GM23338 (cell line): Measurements from ENCODE around the gene RTL1. TPM values are rescaled to one million over a fixed set of nuclear protein-coding genes. Genes with fewer than 3 reads are reported as not detected.

ENCODE experiments used
- ATAC-seq: fragments of 200-7000 bp; cut with Tn5 transposase; 3 replicates; pipeline ENCODE4 v1.9.1; 2020
- DNase-seq: peaks from one replicate; pipeline ENCODE4 v3.0.0-alpha.2; 2015; ENCODE audit warnings: low spot score
- H2AFZ ChIP-seq: fragments of 200-600 bp; sonication (generic); 2 replicates; pipeline ENCODE4 v1.8.0; 2016; ENCODE audit warnings: antibody characterized with exemption, mild to moderate bottlenecking, moderate library complexity
- H3F3A ChIP-seq: fragments of 200-600 bp; sonication (generic); replicated peaks from 2 replicates; pipeline ENCODE4 v1.8.0; 2017; ENCODE audit warnings: antibody characterized with exemption, mixed run types, low read depth
- H3K27ac ChIP-seq: fragments of 200-600 bp; sonication (generic); 2 replicates; pipeline ENCODE4 v1.6.1; 2016; ENCODE audit warnings: low read depth
- H3K27me3 ChIP-seq: fragments of 200-600 bp; sonication (generic); 2 replicates; pipeline ENCODE4 v1.8.0; 2016; ENCODE audit warnings: mild to moderate bottlenecking, mixed run types, moderate library complexity; ENCODE audit not compliant: insufficient read depth
- H3K36me3 ChIP-seq: fragments of 200-600 bp; sonication (generic); 2 replicates; pipeline ENCODE4 v1.8.0; 2016; ENCODE audit warnings: mild to moderate bottlenecking; ENCODE audit not compliant: insufficient read depth
- H3K4me1 ChIP-seq: fragments of 200-600 bp; sonication (generic); 2 replicates; pipeline ENCODE4 v1.8.0; 2016; ENCODE audit warnings: mild to moderate bottlenecking, moderate library complexity; ENCODE audit not compliant: insufficient read depth
- H3K4me2 ChIP-seq: fragments of 200-600 bp; sonication (generic); 2 replicates; pipeline ENCODE4 v1.7.1; 2017; ENCODE audit warnings: mixed run types
- H3K4me3 ChIP-seq: fragments of 200-600 bp; sonication (generic); 2 replicates; pipeline ENCODE4 v1.6.1; 2016; ENCODE audit warnings: mixed run types
- H3K79me2 ChIP-seq: fragments of 200-600 bp; sonication (generic); replicated peaks from 2 replicates; pipeline ENCODE4 v1.8.0; 2017; ENCODE audit warnings: mild to moderate bottlenecking; ENCODE audit not compliant: insufficient read depth
- H3K9me2 ChIP-seq: fragments of 200-600 bp; sonication (generic); 2 replicates; pipeline ENCODE4 v1.8.0; 2017; ENCODE audit not compliant: insufficient read depth
- H4K20me1 ChIP-seq: fragments of 200-600 bp; sonication (generic); replicated peaks from 2 replicates; pipeline ENCODE4 v1.8.0; 2017; ENCODE audit warnings: mild to moderate bottlenecking; ENCODE audit not compliant: insufficient read depth
- H3K27ac Mint-ChIP-seq: 2 replicates; pipeline ENCODE4 v1.8.0; 2020; ENCODE audit warnings: inconsistent platforms, mild to moderate bottlenecking, moderate library complexity, mixed read lengths
- H3K27me3 Mint-ChIP-seq: 3 replicates; pipeline ENCODE4 v1.8.0; 2022; ENCODE audit warnings: low read depth, mild to moderate bottlenecking, moderate library complexity, mixed read lengths, inconsistent platforms; ENCODE audit not compliant: insufficient read depth, poor library complexity
- H3K36me3 Mint-ChIP-seq: 3 replicates; pipeline ENCODE4 v1.8.0; 2021; ENCODE audit warnings: low read depth, mild to moderate bottlenecking, inconsistent platforms, moderate library complexity, mixed read lengths
- H3K4me1 Mint-ChIP-seq: 3 replicates; pipeline ENCODE4 v1.8.0; 2020; ENCODE audit warnings: mild to moderate bottlenecking, inconsistent platforms, mixed read lengths
- H3K4me3 Mint-ChIP-seq: 3 replicates; pipeline ENCODE4 v1.8.0; 2021; ENCODE audit warnings: moderate library complexity, mild to moderate bottlenecking, inconsistent platforms, mixed read lengths
- H3K9me3 Mint-ChIP-seq: 3 replicates; pipeline ENCODE4 v1.8.0; 2020; ENCODE audit warnings: moderate library complexity, mild to moderate bottlenecking, inconsistent platforms, mixed read lengths
- CREB1 ChIP-seq: fragments of 250-450 bp; sonication (Bioruptor Pico); IDR thresholded peaks from 2 replicates; pipeline ENCODE4 v1.5.0; 2020; ENCODE audit warnings: low read depth, mild to moderate bottlenecking, moderate library complexity
- EZH2 ChIP-seq: fragments of 200-600 bp; sonication (generic); IDR thresholded peaks from one replicate; pipeline ENCODE4 v1.8.0; 2017; ENCODE audit warnings: antibody characterized with exemption, mild to moderate bottlenecking, low read depth; ENCODE audit not compliant: unreplicated experiment
- EZH2phosphoT487 ChIP-seq: fragments of 200-600 bp; sonication (generic); IDR thresholded peaks from one replicate; pipeline ENCODE4 v1.8.1; 2018; ENCODE audit warnings: antibody characterized with exemption; ENCODE audit not compliant: unreplicated experiment
- JUNB ChIP-seq: IDR thresholded peaks from one replicate; pipeline ENCODE4 v1.6.1; 2016; ENCODE audit warnings: antibody characterized with exemption; ENCODE audit not compliant: unreplicated experiment
- NANOG ChIP-seq: IDR thresholded peaks from 2 replicates; pipeline ENCODE4 v1.6.1; 2016; ENCODE audit warnings: antibody characterized with exemption, borderline replicate concordance
- POLR2AphosphoS5 ChIP-seq: IDR thresholded peaks from 2 replicates; pipeline ENCODE4 v1.6.1; 2016; ENCODE audit warnings: antibody characterized with exemption, low read depth
- STAT1 ChIP-seq: IDR thresholded peaks from one replicate; pipeline ENCODE4 v1.6.1; 2016; ENCODE audit warnings: antibody characterized with exemption; ENCODE audit not compliant: unreplicated experiment
- ZNF114 ChIP-seq: fragments of 250-450 bp; sonication (Bioruptor Pico); IDR thresholded peaks from 2 replicates; pipeline ENCODE4 v1.5.0; 2020; ENCODE audit warnings: mild to moderate bottlenecking, moderate library complexity
- ZNF331 ChIP-seq: fragments of 250-450 bp; sonication (Bioruptor Pico); IDR thresholded peaks from 2 replicates; pipeline ENCODE4 v1.5.0; 2020; ENCODE audit warnings: low read depth, mild to moderate bottlenecking, moderate library complexity
- polyA plus RNA-seq: library from polyadenylated mRNA; unstranded; fragments of >200 nt; fragmentation: Nextera tagmentation; extraction: Ambion mirVana; gene quantifications from 2 replicates; pipeline ENCODE4 v1.2.1, GENCODE V29; 2016
- total RNA-seq: library from RNA; depleted of rRNA; stranded (reverse); fragments of >200 nt; shearing (Covaris generic); gene quantifications from 2 replicates; pipeline ENCODE4 v1.2.3, GENCODE V29; 2014
- TF ChIP-seq, protein P1 (sequence below): IDR thresholded peaks from 2 replicates; pipeline ENCODE4 v1.6.1; 2016; ENCODE audit warnings: antibody characterized with exemption
- TF ChIP-seq, protein P2 (sequence below): IDR thresholded peaks from one replicate; pipeline ENCODE4 v1.6.1; 2018; ENCODE audit warnings: antibody characterized with exemption; ENCODE audit not compliant: unreplicated experiment

The RTL1 gene
- total and polyA plus RNA-seq, 2 experiments from 2014 or later = not detected

DNA sequence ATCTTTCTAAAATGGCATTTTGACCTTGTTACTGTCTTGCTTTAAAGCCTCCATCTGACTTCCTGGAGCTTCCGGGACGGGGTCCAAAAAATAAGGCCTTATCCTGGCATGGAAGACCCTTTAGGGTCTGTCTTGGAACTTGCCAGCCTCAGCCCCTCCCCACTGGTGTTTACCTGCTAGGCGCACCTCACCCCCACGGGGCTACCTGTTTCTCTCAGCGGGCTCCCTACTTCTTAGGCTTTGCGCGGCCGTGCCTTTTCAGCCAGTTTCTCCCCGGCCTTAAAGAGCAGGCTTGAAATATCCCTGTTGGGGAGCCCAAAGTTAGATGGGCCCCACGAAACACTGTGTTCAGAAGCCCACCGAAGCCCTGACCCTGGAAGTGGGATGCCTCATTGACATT, 5.1 kb downstream of the RTL1 start (continued):
- TF ChIP-seq, protein P1, sequence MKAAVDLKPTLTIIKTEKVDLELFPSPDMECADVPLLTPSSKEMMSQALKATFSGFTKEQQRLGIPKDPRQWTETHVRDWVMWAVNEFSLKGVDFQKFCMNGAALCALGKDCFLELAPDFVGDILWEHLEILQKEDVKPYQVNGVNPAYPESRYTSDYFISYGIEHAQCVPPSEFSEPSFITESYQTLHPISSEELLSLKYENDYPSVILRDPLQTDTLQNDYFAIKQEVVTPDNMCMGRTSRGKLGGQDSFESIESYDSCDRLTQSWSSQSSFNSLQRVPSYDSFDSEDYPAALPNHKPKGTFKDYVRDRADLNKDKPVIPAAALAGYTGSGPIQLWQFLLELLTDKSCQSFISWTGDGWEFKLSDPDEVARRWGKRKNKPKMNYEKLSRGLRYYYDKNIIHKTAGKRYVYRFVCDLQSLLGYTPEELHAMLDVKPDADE = no peak
- no peak for TF ChIP-seq JUNB
- TF ChIP-seq CREB1 = no peak
- TF ChIP-seq STAT1 = no peak
- TF ChIP-seq EZH2phosphoT487 = no peak
- no peak for TF ChIP-seq ZNF331 (CRISPR knock-in tag)

DNA sequence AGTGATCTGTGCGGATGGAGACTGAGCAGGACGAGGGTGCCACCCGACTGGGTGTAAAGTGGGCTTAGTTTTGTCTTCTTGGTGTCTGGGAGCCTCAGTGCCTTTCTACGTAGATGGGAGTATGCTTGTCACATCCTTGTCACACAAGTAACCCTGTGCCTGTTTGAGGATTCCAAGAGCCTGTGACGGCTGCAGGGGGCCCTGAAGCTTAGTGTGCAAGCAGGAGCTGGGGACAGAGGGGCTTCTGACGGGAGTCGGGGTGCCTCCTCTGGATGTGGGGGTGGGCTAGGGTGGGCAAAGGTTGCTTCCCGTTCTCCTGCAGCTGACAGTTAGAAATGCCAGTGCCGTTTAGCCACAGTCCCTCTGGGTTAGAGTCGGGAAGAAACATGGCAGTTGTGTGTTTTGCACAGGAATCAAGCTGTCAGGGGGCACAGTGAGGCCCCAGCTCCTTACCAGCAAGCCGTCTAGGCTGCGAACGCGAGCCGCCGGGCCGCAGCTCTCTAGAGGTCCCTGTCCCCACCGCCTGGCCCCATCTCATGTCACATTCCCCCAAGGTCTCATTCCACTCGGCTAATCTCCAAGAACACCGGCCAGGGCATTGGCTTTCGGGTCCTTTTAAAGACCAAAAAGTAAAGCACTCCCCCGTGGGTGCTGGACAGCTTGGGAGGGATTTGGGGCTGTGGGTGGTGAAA, 7.0 kb downstream of the RTL1 start:
- Mint-ChIP-seq H3K4me3 (no peak overlapping the region), H3K27me3 (peaks cover 21% of the 10 kb centered on the region), H3K4me1 (peaks cover 38% of the 10 kb centered on the region), H3K9me3 (peaks cover 3% of the 10 kb centered on the region; the same call in 1 of the 3 replicates), H3K36me3 (peaks cover 2% of the 10 kb centered on the region; the same call in 2 of the 3 replicates), H3K27ac (no peak overlapping the region)
- no peaks in the 10 kb centered on the region for H3K9me2 ChIP-seq
- no peak overlapping the region for H3K4me3 ChIP-seq
- no peak for TF ChIP-seq NANOG
- no peak for TF ChIP-seq POLR2AphosphoS5
- no peak for TF ChIP-seq ZNF114 (CRISPR knock-in tag)
- no peak for TF ChIP-seq EZH2
- H3K27me3 ChIP-seq = peaks cover 12% of the 10 kb centered on the region
- no peaks in the 10 kb centered on the region for H3F3A ChIP-seq
- H3K4me1 ChIP-seq = peaks cover 29% of the 10 kb centered on the region
- no peaks in the 10 kb centered on the region for H4K20me1 ChIP-seq
- no peak overlapping the region for H3K27ac ChIP-seq
- H3K79me2 ChIP-seq = no peaks in the 10 kb centered on the region
- DNase-seq = no peak
- H3K4me2 ChIP-seq = no peak overlapping the region
- no peaks in the 10 kb centered on the region for H3K36me3 ChIP-seq
- no peak for ATAC-seq
- H2AFZ ChIP-seq = peak overlapping the region; percentile 43; the same call in 1 of the 2 replicates

DNA sequence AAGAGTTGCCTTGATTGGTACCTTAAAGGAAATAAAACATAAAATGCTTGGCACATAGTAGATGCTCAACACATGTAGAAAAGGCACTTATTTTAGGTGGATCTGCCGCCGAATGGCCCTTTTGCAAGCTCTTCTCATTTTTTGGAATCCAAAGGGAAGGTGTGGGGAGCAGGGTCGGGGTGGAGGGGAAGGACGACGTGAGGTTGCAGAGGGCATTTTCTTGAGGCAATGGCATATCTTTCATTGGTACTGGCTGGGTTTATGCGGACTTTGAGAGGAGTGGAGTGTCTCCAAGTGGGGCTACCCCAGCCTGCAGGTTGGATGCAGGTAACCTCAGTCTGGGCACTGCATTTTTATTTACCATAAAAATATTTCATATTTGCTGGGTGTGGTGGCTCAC, 8.1 kb downstream of the RTL1 start:
- H3K36me3 Mint-ChIP-seq = no peaks in the 10 kb centered on the region
- no peaks in the 10 kb centered on the region for H4K20me1 ChIP-seq
- H3F3A ChIP-seq = no peaks in the 10 kb centered on the region
- H3K4me3 Mint-ChIP-seq = no peak overlapping the region
- H3K79me2 ChIP-seq = no peaks in the 10 kb centered on the region
- H3K27me3 ChIP-seq = peaks cover 12% of the 10 kb centered on the region
- H3K27ac ChIP-seq = no peak overlapping the region
- no peaks in the 10 kb centered on the region for H3K9me3 Mint-ChIP-seq
- DNase-seq (no peak), ATAC-seq (no peak)
- no peak overlapping the region for H3K27ac Mint-ChIP-seq
- H3K4me2 ChIP-seq = no peak overlapping the region
- peaks cover 31% of the 10 kb centered on the region for H3K4me1 Mint-ChIP-seq
- H3K27me3 Mint-ChIP-seq = peaks cover 14% of the 10 kb centered on the region
- no peaks in the 10 kb centered on the region for H3K9me2 ChIP-seq
- H2AFZ ChIP-seq = no peak overlapping the region
- peaks cover 26% of the 10 kb centered on the region for H3K4me1 ChIP-seq
- no peak overlapping the region for H3K4me3 ChIP-seq
- H3K36me3 ChIP-seq = no peaks in the 10 kb centered on the region
- TF ChIP-seq, protein P2, sequence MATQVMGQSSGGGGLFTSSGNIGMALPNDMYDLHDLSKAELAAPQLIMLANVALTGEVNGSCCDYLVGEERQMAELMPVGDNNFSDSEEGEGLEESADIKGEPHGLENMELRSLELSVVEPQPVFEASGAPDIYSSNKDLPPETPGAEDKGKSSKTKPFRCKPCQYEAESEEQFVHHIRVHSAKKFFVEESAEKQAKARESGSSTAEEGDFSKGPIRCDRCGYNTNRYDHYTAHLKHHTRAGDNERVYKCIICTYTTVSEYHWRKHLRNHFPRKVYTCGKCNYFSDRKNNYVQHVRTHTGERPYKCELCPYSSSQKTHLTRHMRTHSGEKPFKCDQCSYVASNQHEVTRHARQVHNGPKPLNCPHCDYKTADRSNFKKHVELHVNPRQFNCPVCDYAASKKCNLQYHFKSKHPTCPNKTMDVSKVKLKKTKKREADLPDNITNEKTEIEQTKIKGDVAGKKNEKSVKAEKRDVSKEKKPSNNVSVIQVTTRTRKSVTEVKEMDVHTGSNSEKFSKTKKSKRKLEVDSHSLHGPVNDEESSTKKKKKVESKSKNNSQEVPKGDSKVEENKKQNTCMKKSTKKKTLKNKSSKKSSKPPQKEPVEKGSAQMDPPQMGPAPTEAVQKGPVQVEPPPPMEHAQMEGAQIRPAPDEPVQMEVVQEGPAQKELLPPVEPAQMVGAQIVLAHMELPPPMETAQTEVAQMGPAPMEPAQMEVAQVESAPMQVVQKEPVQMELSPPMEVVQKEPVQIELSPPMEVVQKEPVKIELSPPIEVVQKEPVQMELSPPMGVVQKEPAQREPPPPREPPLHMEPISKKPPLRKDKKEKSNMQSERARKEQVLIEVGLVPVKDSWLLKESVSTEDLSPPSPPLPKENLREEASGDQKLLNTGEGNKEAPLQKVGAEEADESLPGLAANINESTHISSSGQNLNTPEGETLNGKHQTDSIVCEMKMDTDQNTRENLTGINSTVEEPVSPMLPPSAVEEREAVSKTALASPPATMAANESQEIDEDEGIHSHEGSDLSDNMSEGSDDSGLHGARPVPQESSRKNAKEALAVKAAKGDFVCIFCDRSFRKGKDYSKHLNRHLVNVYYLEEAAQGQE = no peak
